A673 (cell line): ENCODE measurements around the gene TMC1.

Experiments used
- EZH2 ChIP-seq: fragments of 200-600 bp; sonication (generic); IDR thresholded peaks from 2 replicates; pipeline ENCODE4 v1.6.1; 2017; ENCODE audit warnings: borderline replicate concordance, low read depth, mild to moderate bottlenecking, mixed read lengths, antibody characterized with exemption, low read length; ENCODE audit not compliant: poor library complexity, severe bottlenecking
- TF ChIP-seq, protein P1 (sequence below): fragments of 300-800, 200-600 bp; sonication (generic); conservative IDR thresholded peaks from 2 replicates; pipeline ENCODE4 v1.5.1; 2017; ENCODE audit warnings: low read depth, mild to moderate bottlenecking, antibody characterized with exemption, low read length, moderate library complexity, mixed read lengths

DNA sequence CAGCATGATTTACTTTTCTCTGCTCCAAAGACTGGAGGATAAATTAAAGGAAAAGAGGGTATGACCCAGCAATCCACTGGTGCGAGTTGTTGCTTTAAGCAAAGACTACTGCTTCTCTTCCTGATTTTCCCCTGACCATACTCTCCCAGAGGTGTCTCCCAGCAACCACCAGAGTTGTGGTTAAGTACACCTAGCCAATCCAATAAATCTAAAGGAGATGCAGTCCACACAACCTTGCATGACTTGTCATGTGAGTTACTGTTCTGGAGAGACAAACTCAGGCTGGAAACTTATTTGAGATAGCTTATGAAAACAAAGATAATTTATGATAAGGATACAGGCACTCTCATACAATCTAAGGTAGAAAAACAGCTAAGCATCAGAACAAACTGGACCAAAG lies 11.9 kb downstream of the TMC1 start:
- TF ChIP-seq, protein P1, sequence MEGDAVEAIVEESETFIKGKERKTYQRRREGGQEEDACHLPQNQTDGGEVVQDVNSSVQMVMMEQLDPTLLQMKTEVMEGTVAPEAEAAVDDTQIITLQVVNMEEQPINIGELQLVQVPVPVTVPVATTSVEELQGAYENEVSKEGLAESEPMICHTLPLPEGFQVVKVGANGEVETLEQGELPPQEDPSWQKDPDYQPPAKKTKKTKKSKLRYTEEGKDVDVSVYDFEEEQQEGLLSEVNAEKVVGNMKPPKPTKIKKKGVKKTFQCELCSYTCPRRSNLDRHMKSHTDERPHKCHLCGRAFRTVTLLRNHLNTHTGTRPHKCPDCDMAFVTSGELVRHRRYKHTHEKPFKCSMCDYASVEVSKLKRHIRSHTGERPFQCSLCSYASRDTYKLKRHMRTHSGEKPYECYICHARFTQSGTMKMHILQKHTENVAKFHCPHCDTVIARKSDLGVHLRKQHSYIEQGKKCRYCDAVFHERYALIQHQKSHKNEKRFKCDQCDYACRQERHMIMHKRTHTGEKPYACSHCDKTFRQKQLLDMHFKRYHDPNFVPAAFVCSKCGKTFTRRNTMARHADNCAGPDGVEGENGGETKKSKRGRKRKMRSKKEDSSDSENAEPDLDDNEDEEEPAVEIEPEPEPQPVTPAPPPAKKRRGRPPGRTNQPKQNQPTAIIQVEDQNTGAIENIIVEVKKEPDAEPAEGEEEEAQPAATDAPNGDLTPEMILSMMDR: no peak
- TF ChIP-seq EZH2: no peak
